NCI-H146 treated with DMSO at 0.1 percent for 48 hours (cell line): ENCODE measurements around the gene CROCC2.

Experiments used
- DNase-seq: peaks from one replicate; lab custom pipeline; 2025; ENCODE audit not compliant: unreplicated experiment; lab: John Stamatoyannopoulos, UW

Gene CROCC2

GRCh38 chr2:240954436-240955305 lies 48.5 kb downstream of the CROCC2 start:
- no peak for DNase-seq

- no peak for DNase-seq
Observed at GRCh38 chr2:240955306-240956170, 49.4 kb downstream of the CROCC2 start.

GRCh38 chr2:240956171-240956934 lies 50.2 kb downstream of the CROCC2 start:
- no peak for DNase-seq

- no peak for DNase-seq
Observed at GRCh38 chr2:240956935-240957655, 51.0 kb downstream of the CROCC2 start.

- no peak for DNase-seq
Observed at GRCh38 chr2:240957656-240958365, 51.7 kb downstream of the CROCC2 start.

GRCh38 chr2:240958366-240959213 lies 52.5 kb downstream of the CROCC2 start:
- no peak for DNase-seq

- DNase-seq: no peak
Observed at GRCh38 chr2:240959214-240959940, 53.2 kb downstream of the CROCC2 start.

- no peak for DNase-seq
Observed at GRCh38 chr2:240959941-240960308, 53.8 kb downstream of the CROCC2 start.

GRCh38 chr2:240960309-240960970 lies 54.3 kb downstream of the CROCC2 start:
- DNase-seq: no peak

- no peak for DNase-seq
Observed at GRCh38 chr2:240960971-240961876, 55.1 kb downstream of the CROCC2 start.

GRCh38 chr2:240961910-240962299 lies 55.8 kb downstream of the CROCC2 start:
- no peak for DNase-seq

GRCh38 chr2:240962300-240963064 lies 56.3 kb downstream of the CROCC2 start:
- DNase-seq: no peak

GRCh38 chr2:240963065-240963867 lies 57.1 kb downstream of the CROCC2 start:
- DNase-seq: no peak

GRCh38 chr2:240963868-240964703 lies 58.0 kb downstream of the CROCC2 start:
- DNase-seq: no peak
